Chondrocyte (in vitro differentiated cells): ENCODE measurements around the gene SPAG4. TPM values are rescaled to one million over a fixed set of nuclear protein-coding genes. Genes with fewer than 3 reads are reported as not detected.
A peak's percentile ranks its signal among the peaks of the same experiment; 100 is the strongest.

Source experiments
- DNase-seq: peaks from one replicate; pipeline ENCODE4 v3.0.0; 2021; ENCODE audit warnings: mixed read lengths, low spot score
- H3K27ac Mint-ChIP-seq: one replicate; pipeline ENCODE4 v1.8.0; 2021; ENCODE audit warnings: mild to moderate bottlenecking, moderate library complexity, mixed read lengths; ENCODE audit not compliant: unreplicated experiment
- H3K27me3 Mint-ChIP-seq: 2 replicates; pipeline ENCODE4 v1.8.0; 2021; ENCODE audit warnings: low read depth, mixed read lengths
- H3K36me3 Mint-ChIP-seq: 2 replicates; pipeline ENCODE4 v1.8.0; 2021; ENCODE audit warnings: low read depth, mixed read lengths
- H3K4me1 Mint-ChIP-seq: 2 replicates; pipeline ENCODE4 v1.8.0; 2021; ENCODE audit warnings: low read depth, mild to moderate bottlenecking, mixed read lengths
- H3K4me3 Mint-ChIP-seq: one replicate; pipeline ENCODE4 v1.8.0; 2021; ENCODE audit warnings: mild to moderate bottlenecking, moderate library complexity, mixed read lengths; ENCODE audit not compliant: unreplicated experiment
- H3K9me3 Mint-ChIP-seq: 2 replicates; pipeline ENCODE4 v1.8.0; 2021; ENCODE audit warnings: low read depth, mixed read lengths
- CTCF ChIP-seq: fragments of 200-600 bp; sonication (generic); IDR thresholded peaks from 2 replicates; pipeline ENCODE4 v1.5.0; 2021; ENCODE audit warnings: antibody characterized with exemption, mild to moderate bottlenecking, moderate library complexity
- total RNA-seq: library from RNA; stranded (reverse); gene quantifications from 3 replicates; pipeline ENCODE4 v1.2.1, GENCODE V29; 2021

The SPAG4 gene
- total RNA-seq, 1 donor from 2014 or later = 8.6 TPM

GRCh38 chr20:35599776-35600120, 15.9 kb upstream of the SPAG4 start:
- H3K36me3 Mint-ChIP-seq = no peaks in the 10 kb centered on the region
- no peak for TF ChIP-seq CTCF
- peaks cover 10% of the 10 kb centered on the region for H3K4me1 Mint-ChIP-seq
- no peaks in the 10 kb centered on the region for H3K9me3 Mint-ChIP-seq
- peaks cover 9% of the 10 kb centered on the region for H3K27me3 Mint-ChIP-seq
- DNase-seq = peak; percentile 69
- no peak overlapping the region for H3K27ac Mint-ChIP-seq
- no peak overlapping the region for H3K4me3 Mint-ChIP-seq

- Mint-ChIP-seq H3K36me3 (no peaks in the 10 kb centered on the region), H3K9me3 (no peaks in the 10 kb centered on the region), H3K27ac (no peak overlapping the region), H3K4me1 (peaks cover 10% of the 10 kb centered on the region), H3K4me3 (peak overlapping the region; percentile 72), H3K27me3 (peaks cover 9% of the 10 kb centered on the region)
- TF ChIP-seq CTCF = no peak
- peak; percentile 86 for DNase-seq
These were observed 15.2 kb upstream of the SPAG4 start for GRCh38 chr20:35600176-35600992.

- Mint-ChIP-seq H3K9me3 (no peaks in the 10 kb centered on the region), H3K4me1 (peaks cover 10% of the 10 kb centered on the region), H3K27me3 (peaks cover 7% of the 10 kb centered on the region), H3K36me3 (no peaks in the 10 kb centered on the region), H3K4me3 (peak overlapping the region; percentile 72), H3K27ac (no peak overlapping the region)
- peak; percentile 88 for DNase-seq
- peak; percentile 75 for TF ChIP-seq CTCF
These were observed 14.3 kb upstream of the SPAG4 start for GRCh38 chr20:35600993-35601973.

- Mint-ChIP-seq H3K27me3 (peaks cover 7% of the 10 kb centered on the region), H3K4me1 (peaks cover 10% of the 10 kb centered on the region), H3K9me3 (no peaks in the 10 kb centered on the region), H3K36me3 (no peaks in the 10 kb centered on the region), H3K4me3 (peak overlapping the region; percentile 19), H3K27ac (no peak overlapping the region)
- peak; percentile 86 for DNase-seq
- no peak for TF ChIP-seq CTCF
These were observed 13.6 kb upstream of the SPAG4 start for GRCh38 chr20:35601990-35602389.

DNA sequence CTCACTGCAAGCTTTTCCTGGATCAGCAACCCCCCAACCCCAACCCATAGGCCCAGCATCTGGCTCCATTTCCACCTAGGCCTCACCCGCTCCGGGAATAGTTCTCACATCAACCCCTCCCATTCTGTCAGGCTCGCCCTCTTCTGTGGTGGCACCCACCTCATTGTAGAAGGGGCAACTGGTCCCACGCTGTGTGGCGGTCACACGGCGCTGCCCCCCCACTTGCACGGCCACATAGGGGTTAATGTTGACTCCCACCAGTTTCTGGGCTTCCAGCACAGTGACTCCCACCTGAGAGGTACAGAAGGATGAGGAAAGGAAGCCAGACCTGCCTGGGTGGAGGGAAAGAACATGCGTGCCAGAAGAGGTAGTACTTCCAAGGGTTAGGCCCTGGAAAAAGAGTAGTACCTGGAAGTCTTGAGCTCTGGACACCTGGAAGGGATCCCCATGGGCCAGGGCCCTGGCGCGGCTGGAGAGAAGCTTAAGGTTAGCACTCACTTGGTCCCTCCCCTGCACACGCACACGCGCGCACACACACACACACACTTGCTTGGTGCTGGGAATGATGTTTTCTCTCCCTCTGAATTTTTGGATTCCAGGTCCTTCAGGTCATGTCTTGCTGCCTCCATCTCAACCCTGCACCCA, 12.7 kb upstream of the SPAG4 start:
- H3K9me3 Mint-ChIP-seq = no peaks in the 10 kb centered on the region
- peak; percentile 53 for DNase-seq
- peaks cover 7% of the 10 kb centered on the region for H3K27me3 Mint-ChIP-seq
- H3K36me3 Mint-ChIP-seq = no peaks in the 10 kb centered on the region
- H3K4me3 Mint-ChIP-seq = no peak overlapping the region
- no peak for TF ChIP-seq CTCF
- H3K4me1 Mint-ChIP-seq = peaks cover 10% of the 10 kb centered on the region
- H3K27ac Mint-ChIP-seq = no peak overlapping the region
